Colonic mucosa (tissue), 4 donors: ENCODE measurements around the gene MAP2. TPM values are rescaled to one million over a fixed set of nuclear protein-coding genes. Genes with fewer than 3 reads are reported as not detected.
A peak's percentile ranks its signal among the peaks of the same experiment; 100 is the strongest.

Experiments
- DNase-seq: peaks from one replicate; pipeline ENCODE4 v3.0.0-alpha.2; 2020
- H3K27ac ChIP-seq: fragments of 200-600 bp; one replicate; pipeline ENCODE4 v1.8.0; 2021
- H3K27me3 ChIP-seq: fragments of 200-600 bp; one replicate; pipeline ENCODE4 v1.8.0; 2021
- H3K36me3 ChIP-seq: fragments of 200-600 bp; one replicate; pipeline ENCODE4 v1.8.0; 2021
- H3K4me1 ChIP-seq: fragments of 200-600 bp; one replicate; pipeline ENCODE4 v1.8.0; 2021; ENCODE audit warnings: mild to moderate bottlenecking
- H3K4me3 ChIP-seq: fragments of 200-600 bp; one replicate; pipeline ENCODE4 v1.8.0; 2021
- H3K9ac ChIP-seq, 2 donors: one replicate each; pipeline ENCODE4 v1.7.0; 2013; ENCODE audit warnings: control low read depth in 2 of 2, low read depth in 2 of 2, low read length in 2 of 2
- H3K9me3 ChIP-seq: fragments of 200-600 bp; one replicate; pipeline ENCODE4 v1.8.0; 2021
- intact Hi-C: fragments of 100-400 bp; cut with DNase I; formaldehyde crosslinking; loops from one replicate; pipeline ENCODE4 v1.14.1; 2022
- total RNA-seq, 2 donors: library from RNA; stranded (reverse); fragmentation: NEBNext Ultra II Directional in 1 of 2; extraction: Animal tissue kit (Norgen Biotek cat#: 25700) in 1 of 2; gene quantifications; one replicate each; pipeline ENCODE4 v1.2.1, GENCODE V29; 2021
- TF ChIP-seq, protein P1 (sequence below): fragments of 200-600 bp; IDR thresholded peaks from one replicate; pipeline ENCODE4 v1.8.0; 2022; ENCODE audit warnings: antibody characterized with exemption, mild to moderate bottlenecking
- donor health status: healthy.
- donor health status: DM: no; HTN: no; CAD: no.
- donor health status: DM: no; HTN: no; CAD: no.

The MAP2 gene
- total RNA-seq, 2 donors from 2014 or later: 0.84 to 1.4 TPM

DNA sequence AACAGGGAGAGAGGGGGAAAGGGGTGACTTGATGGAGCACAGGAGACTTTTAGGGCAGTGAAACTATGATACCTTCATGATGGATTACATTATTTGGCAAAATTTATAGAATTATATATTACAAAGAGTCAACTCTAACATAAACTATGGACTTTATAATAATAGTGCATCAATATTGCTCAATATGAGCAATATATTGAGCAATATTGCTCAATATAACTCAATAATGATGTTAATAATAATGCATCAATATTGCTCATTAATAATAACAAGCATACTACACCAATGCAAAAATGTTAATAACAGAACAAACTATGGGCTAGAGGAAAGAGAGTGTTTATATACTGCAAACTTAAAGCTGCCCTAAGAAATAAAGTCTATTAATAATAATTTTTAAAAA lies 344.7 kb downstream of the MAP2 start:
- Histone ChIP-seq H3K9ac (no peak overlapping the region), H3K36me3 (no peaks in the 10 kb centered on the region), H3K4me1 (no peaks in the 10 kb centered on the region), H3K9me3 (no peaks in the 10 kb centered on the region), H3K4me3 (no peak overlapping the region), H3K27ac (no peak overlapping the region), H3K27me3 (peaks cover 4% of the 10 kb centered on the region)
- intact Hi-C loops: no loop called here
- no peak for DNase-seq
- TF ChIP-seq, protein P1, sequence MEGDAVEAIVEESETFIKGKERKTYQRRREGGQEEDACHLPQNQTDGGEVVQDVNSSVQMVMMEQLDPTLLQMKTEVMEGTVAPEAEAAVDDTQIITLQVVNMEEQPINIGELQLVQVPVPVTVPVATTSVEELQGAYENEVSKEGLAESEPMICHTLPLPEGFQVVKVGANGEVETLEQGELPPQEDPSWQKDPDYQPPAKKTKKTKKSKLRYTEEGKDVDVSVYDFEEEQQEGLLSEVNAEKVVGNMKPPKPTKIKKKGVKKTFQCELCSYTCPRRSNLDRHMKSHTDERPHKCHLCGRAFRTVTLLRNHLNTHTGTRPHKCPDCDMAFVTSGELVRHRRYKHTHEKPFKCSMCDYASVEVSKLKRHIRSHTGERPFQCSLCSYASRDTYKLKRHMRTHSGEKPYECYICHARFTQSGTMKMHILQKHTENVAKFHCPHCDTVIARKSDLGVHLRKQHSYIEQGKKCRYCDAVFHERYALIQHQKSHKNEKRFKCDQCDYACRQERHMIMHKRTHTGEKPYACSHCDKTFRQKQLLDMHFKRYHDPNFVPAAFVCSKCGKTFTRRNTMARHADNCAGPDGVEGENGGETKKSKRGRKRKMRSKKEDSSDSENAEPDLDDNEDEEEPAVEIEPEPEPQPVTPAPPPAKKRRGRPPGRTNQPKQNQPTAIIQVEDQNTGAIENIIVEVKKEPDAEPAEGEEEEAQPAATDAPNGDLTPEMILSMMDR: no peak

- H3K4me3 ChIP-seq: no peak within 1 kb of the TSS
- intact Hi-C loops: no loop called here
- H3K27me3 ChIP-seq: peaks cover 4% of the 10 kb centered on the region
- no peak within 1 kb of the TSS for H3K27ac ChIP-seq
- H3K4me1 ChIP-seq: no peaks in the 10 kb centered on the region
- no peak within 1 kb of the TSS for H3K9ac ChIP-seq
- H3K9me3 ChIP-seq: no peaks in the 10 kb centered on the region
- no peaks in the 10 kb centered on the region for H3K36me3 ChIP-seq
- DNase-seq: peak; percentile 23
- TF ChIP-seq, protein P1: no peak
These were observed 347.8 kb downstream of the MAP2 start, which contains the start of gene UNC80 for GRCh38 chr2:209771474-209772289. UNC80 (plus strand) TSS chr2:209771832; CDS start chr2:209772073, 241 bp downstream.

- Histone ChIP-seq H3K9me3 (no peaks in the 10 kb centered on the region), H3K4me1 (no peaks in the 10 kb centered on the region), H3K36me3 (no peaks in the 10 kb centered on the region), H3K27ac (no peak overlapping the region), H3K4me3 (no peak overlapping the region), H3K27me3 (peaks cover 4% of the 10 kb centered on the region), H3K9ac (no peak overlapping the region)
- TF ChIP-seq, protein P1: no peak
- intact Hi-C loops: no loop called here
- no peak for DNase-seq
These were observed 348.4 kb downstream of the MAP2 start for GRCh38 chr2:209772290-209772685.

DNA sequence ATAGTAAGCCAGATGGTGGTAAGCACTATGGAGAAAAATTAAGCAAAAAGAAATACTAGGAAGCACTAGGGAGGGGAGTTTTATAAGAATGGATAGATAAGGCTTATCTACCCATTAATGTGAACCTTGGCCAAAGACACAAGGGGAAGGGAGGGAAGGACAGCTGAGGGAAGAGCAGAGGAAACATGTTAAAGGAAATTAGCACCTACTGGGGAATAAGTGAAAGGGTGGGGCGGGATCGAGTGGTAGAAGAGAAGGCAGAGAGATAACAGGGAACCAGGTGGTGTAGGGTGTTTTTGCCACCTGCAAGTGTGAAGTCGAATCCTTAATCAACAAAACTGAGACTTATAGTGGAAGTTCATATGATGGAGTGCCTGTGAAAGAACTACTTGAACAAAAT lies 349.5 kb downstream of the MAP2 start:
- no peak overlapping the region for H3K27ac ChIP-seq
- no peak overlapping the region for H3K4me3 ChIP-seq
- H3K4me1 ChIP-seq: no peaks in the 10 kb centered on the region
- TF ChIP-seq, protein P1: no peak
- intact Hi-C loops: no loop called here
- H3K9me3 ChIP-seq: no peaks in the 10 kb centered on the region
- no peak overlapping the region for H3K9ac ChIP-seq
- no peak for DNase-seq
- H3K36me3 ChIP-seq: no peaks in the 10 kb centered on the region
- H3K27me3 ChIP-seq: peaks cover 4% of the 10 kb centered on the region
